IPS-15b (cell line): ENCODE results near the gene ELAVL1.

Source experiments
- H3K27me3 ChIP-seq: one replicate; pipeline ENCODE4 v1.6.1; 2013; ENCODE audit warnings: low read length; ENCODE audit not compliant: control insufficient read depth, insufficient read depth
- H3K36me3 ChIP-seq: one replicate; pipeline ENCODE4 v1.6.1; 2013; ENCODE audit warnings: low read length; ENCODE audit not compliant: control insufficient read depth, insufficient read depth
- H3K4me1 ChIP-seq: one replicate; pipeline ENCODE4 v1.6.1; 2013; ENCODE audit warnings: mild to moderate bottlenecking, low read length; ENCODE audit not compliant: control insufficient read depth, insufficient read depth
- H3K4me3 ChIP-seq: one replicate; pipeline ENCODE4 v1.5.1; 2013; ENCODE audit warnings: low read depth, low read length
- H3K9ac ChIP-seq: one replicate; pipeline ENCODE4 v1.6.1; 2013; ENCODE audit warnings: low read depth, mild to moderate bottlenecking, low read length
- H3K9me3 ChIP-seq: one replicate; pipeline ENCODE4 v1.6.1; 2013; ENCODE audit warnings: mild to moderate bottlenecking, low read length; ENCODE audit not compliant: control insufficient read depth, insufficient read depth

ELAVL1 gene

DNA sequence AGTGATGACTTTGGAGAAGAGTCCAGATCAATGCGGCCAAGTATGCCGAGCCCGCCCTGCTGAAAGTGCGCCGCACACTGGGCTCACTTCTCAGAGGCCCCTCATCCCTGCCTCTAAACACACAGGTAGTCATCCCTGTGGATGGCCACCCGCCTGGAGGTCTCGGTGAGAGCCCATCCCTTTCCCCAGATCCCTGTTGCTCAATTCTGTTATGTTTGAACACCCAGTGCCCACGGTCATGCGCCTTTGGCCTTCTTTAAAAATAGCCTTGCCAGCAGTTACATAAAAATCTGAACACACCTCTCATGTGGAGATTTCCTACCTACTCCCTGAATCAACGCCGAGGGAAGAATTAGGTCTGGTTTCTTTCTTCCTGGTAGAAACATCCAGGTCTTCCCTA lies 11.9 kb downstream of the ELAVL1 start:
- H3K27me3 ChIP-seq, result no peaks in the 10 kb centered on the region
- H3K9ac ChIP-seq, result no peak overlapping the region
- H3K4me3 ChIP-seq, result no peak overlapping the region
- no peaks in the 10 kb centered on the region for H3K9me3 ChIP-seq
- peaks cover 37% of the 10 kb centered on the region for H3K36me3 ChIP-seq
- no peaks in the 10 kb centered on the region for H3K4me1 ChIP-seq

DNA sequence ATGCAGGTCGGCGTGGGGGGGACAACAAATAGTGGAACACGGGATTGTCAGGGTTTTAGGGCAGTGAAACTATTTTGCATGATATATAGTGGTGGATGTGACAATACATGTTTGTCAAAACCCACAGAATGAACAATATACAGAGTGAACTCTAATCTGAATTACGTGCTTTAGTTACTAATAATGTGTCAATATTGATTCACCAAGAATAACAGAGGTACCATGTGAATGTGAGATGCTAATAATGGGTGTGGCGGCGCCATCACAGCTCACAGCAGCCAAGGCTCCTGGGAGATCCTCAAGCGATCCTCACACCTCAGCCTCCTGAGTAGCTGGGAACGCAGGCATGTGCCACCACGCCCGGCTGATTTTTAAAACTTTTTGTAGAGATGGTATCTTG lies 12.9 kb downstream of the ELAVL1 start:
- no peak overlapping the region for H3K9ac ChIP-seq
- H3K36me3 ChIP-seq, result peaks cover 43% of the 10 kb centered on the region
- no peaks in the 10 kb centered on the region for H3K9me3 ChIP-seq
- no peak overlapping the region for H3K4me3 ChIP-seq
- H3K4me1 ChIP-seq, result no peaks in the 10 kb centered on the region
- H3K27me3 ChIP-seq, result no peaks in the 10 kb centered on the region

DNA sequence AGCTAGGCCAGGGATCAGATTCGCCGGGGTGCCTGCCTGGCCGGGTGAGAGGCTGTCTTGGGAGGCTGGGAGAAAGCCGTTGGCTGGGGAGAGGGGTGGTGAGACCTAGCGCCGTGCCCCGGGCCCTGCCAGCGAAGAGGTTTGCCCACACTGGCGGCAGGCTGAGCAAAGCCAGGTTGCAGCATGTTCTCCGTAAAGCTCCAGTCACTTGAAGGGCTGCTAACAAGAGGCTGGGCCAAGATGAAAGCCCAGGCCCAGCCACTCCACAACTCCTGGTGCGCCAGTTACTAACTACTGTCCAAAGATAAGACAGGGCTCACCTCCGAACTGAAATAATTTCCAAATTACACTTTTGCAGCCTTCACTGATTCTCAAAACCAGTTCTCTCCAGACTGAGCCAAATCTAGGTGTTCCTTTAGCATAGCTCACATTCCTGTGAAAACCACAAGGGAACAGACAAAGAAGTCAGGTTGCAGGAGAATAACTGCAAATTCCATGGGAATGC lies 16.3 kb downstream of the ELAVL1 start:
- no peaks in the 10 kb centered on the region for H3K4me1 ChIP-seq
- H3K4me3 ChIP-seq, result no peak overlapping the region
- H3K9me3 ChIP-seq, result no peaks in the 10 kb centered on the region
- peaks cover 69% of the 10 kb centered on the region for H3K36me3 ChIP-seq
- no peak overlapping the region for H3K9ac ChIP-seq
- H3K27me3 ChIP-seq, result no peaks in the 10 kb centered on the region

DNA sequence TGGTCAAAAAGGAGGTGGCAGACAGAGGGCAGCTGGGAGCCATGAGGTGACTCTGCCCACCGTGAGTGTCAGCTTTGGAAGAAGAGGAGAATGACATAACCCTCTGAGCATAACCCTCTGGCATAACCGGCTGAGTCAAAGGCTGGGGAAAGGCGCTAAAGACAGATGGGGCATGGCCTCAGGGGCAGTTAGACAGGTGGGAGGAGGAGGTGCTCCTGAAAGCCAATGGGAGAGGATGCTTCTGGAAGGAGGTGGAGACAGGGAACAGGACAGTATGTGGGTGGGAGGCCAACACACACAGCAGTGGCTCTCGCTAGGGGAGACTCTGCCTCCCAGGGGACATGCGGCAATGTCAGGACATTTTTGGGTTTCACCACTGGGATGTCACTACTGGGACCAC lies 17.1 kb downstream of the ELAVL1 start:
- Histone ChIP-seq H3K27me3 (no peaks in the 10 kb centered on the region), H3K9ac (no peak overlapping the region), H3K4me1 (no peaks in the 10 kb centered on the region), H3K4me3 (no peak overlapping the region), H3K9me3 (no peaks in the 10 kb centered on the region), H3K36me3 (peaks cover 77% of the 10 kb centered on the region)

DNA sequence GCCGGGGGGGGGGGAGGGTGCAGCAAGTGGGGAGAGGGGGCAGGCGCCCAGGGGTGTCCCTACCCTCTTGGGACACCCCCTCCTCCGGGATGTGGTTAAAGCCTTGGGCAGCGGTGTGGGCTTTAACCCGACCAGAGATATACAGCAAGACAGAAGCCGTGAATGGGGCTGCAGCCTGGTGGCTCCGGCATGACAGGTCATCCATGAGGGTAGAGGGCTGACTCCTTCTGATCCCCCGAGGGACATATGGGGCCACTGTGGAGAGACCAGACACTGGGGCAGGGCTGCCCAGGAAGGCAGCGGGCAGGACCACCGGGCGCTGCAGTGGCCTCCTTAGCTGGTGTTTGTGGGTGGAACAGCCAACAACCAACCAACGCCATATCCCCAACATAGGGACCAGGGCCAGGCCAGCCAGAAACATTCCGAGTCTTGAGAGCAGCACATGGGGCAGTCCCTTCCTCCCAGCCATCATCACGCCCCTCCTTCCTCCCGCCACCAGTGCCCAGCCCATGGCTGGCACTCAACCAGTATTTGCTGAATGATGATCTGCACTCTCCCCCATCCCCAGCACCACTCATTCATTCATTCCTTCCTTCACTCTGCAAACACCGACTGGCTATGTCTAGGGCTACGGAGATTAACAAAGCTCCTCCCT lies 18.2 kb downstream of the ELAVL1 start:
- Histone ChIP-seq H3K9ac (no peak overlapping the region), H3K4me3 (no peak overlapping the region), H3K27me3 (no peaks in the 10 kb centered on the region), H3K36me3 (peaks cover 79% of the 10 kb centered on the region), H3K4me1 (no peaks in the 10 kb centered on the region), H3K9me3 (no peaks in the 10 kb centered on the region)

DNA sequence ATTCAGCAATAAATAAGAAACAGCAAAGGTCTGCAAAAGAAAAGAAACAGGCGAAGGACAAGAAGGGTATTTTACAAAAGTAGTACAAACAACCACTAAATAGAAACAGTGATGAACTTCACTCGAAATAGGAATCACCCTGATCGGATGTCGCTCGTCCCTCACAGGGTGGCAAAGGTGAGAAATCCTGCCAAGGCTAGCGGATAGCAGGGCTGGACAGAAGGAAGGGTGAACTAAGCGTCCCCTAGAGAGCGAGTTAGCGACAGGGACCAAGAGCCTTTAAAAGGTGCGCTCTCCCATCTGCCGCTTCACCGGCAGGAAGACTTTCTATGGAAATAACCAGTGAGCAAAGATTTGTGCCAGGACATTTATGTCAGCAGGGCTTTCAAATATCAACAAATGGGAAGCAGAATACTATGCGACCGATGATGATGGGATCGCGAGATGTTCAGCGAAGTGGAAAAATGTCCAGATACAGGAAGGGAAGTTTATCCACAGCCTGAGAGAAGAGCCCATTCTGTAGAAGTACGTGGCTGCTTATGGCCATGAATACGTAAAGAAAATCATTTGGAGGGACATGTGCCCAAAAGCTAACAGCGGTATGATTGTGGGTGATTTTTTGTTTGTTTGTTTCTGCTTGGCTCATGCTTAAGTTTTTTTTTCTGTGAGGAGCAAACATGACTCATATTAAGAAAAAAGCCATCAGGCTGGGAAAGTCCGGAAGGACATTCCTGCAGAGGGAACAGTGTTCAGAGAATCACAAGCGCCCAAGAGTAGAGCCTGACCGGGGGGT lies 18.9 kb downstream of the ELAVL1 start:
- Histone ChIP-seq H3K4me3 (no peak overlapping the region), H3K4me1 (no peaks in the 10 kb centered on the region), H3K36me3 (peaks cover 84% of the 10 kb centered on the region), H3K27me3 (no peaks in the 10 kb centered on the region), H3K9me3 (no peaks in the 10 kb centered on the region), H3K9ac (no peak overlapping the region)

DNA sequence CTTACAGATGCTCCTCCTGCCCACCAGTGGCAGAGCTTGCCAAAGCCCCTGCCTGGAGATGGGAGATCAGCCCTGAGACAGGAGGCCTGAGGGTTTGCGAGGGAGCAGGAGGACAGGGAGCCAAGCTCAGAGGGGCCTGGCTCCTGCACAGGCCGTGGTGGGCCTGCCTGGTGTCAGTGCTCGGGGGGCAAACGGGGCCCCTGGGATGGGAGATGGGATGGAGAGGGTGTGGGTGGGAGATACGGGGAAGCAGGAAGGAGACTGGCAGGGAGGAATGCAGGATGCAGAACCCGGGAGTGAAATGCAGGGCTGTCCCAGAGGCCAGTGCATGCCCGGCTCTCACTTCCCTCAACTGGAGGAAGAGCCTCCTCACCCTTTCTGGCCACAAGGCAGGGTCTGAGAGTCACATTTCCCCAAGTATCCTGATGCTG lies 19.9 kb downstream of the ELAVL1 start:
- Histone ChIP-seq H3K4me1 (no peaks in the 10 kb centered on the region), H3K27me3 (no peaks in the 10 kb centered on the region), H3K36me3 (peaks cover 80% of the 10 kb centered on the region), H3K4me3 (no peak overlapping the region), H3K9me3 (no peaks in the 10 kb centered on the region), H3K9ac (no peak overlapping the region)

DNA sequence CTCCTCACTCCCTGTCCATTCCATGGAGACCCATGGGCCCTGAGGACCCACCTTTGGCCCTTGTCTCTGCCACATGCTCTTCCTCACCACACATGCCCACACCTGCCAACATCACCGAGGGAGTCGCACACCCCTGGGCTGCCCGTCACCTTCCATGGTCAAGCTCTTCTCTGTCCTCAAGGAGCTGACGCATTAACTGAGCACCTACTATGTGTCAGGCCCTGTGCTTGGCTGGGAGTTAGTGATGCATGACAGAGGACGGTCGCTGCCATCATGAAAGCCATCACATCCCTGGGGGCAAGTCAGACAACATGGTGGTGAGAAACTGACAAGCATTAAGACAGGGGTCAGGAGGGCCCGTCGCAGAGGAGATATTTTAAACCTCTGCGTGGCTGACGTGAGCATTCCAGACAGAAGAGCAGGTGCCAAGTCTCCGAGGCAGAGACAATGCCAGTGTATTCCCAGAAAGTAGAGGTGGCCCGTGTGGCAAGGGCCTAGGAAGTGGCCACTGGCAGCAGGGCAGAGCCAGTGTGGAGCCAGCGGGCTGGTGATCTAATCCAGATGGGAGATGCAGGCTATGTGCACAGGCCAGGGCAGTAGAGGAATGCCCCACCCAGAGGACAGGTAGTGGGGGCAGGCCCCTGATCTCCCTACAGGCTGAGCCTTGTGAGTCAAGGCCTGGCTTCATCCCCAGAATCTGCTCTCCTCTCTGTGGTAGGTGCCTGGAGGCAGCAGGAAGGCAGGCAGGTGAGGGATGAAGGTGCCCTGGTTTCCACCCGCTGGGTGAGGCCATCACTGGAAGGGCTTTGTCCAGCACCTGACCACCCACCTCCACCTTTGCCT lies 21.2 kb downstream of the ELAVL1 start:
- Histone ChIP-seq H3K9me3 (no peaks in the 10 kb centered on the region), H3K4me3 (no peak overlapping the region), H3K9ac (no peak overlapping the region), H3K27me3 (no peaks in the 10 kb centered on the region), H3K4me1 (no peaks in the 10 kb centered on the region), H3K36me3 (peaks cover 82% of the 10 kb centered on the region)

DNA sequence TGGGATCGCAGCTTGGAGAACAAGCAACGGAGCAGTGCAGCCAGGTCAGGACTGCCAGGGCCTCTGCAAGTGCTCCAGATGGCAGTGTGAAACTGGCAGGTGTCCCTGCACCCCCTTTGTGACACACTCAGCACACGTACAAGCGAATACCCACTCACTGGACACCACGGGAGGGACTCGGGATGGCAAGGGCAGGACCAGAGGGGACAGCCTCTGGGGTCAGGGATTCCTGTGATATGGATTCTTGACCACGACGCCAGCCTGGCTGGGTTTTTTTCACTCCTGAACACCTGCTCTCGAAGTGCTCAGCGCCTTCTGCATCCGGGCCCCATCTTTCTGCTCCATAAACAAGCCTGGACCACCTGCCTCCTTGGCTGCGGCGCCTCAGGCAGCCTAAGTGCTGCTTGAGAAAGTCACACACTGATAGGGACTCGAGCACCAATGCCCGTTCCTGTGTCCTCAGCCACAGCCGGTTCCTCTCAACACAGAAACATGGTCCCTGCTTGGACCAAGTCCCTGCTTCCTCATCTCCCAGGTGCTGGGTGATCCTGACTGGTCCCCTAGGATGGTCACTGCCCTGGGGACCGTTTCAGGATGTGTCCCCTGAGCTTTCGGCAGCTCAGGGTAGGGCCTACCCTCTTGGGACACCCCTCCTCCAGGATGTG lies 22.0 kb downstream of the ELAVL1 start:
- peaks cover 82% of the 10 kb centered on the region for H3K36me3 ChIP-seq
- H3K9ac ChIP-seq, result peak overlapping the region; percentile 37
- no peaks in the 10 kb centered on the region for H3K4me1 ChIP-seq
- no peaks in the 10 kb centered on the region for H3K27me3 ChIP-seq
- no peak overlapping the region for H3K4me3 ChIP-seq
- H3K9me3 ChIP-seq, result no peaks in the 10 kb centered on the region

DNA sequence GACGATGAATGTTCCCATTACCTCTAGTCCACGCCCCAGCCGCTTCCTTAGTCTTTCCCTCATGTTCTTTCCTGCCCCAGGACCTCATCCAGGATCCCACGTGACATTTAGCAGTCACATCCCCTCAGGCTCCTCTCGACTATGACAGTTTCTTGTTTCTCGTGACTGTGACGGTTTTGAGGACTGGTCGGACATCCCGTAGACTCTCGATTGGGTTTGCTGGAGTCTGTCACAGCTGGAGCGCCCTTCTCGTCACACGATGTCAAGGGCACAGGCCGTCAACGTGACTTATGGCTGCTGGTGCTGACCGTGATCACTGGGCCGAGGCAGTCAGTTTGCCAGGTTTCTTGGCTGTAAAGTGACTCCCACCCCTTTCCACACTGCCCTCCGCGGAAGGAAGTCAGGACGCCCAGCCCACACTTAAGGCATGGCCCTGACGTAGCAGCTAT lies 22.8 kb downstream of the ELAVL1 start:
- Histone ChIP-seq H3K36me3 (peaks cover 82% of the 10 kb centered on the region), H3K9ac (no peak overlapping the region)

DNA sequence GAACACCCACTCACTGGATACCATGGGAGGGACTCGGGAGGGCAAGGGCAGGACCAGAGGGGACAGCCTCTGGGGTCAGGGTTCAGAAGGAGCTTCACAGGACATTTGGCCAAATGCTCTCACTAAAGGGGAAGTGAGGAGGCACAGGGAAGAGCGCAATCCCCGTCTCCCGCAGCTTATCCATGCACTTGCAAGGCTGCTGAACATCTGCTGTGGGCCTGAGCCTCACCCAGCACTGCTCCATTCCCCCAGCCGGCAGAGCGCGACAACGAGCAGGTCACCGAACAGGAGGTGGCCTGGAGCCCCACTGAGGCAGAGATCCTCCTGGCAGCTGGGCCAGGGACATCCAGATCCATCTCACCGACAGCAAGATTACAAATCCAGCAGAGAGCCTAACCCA lies 23.3 kb downstream of the ELAVL1 start:
- H3K36me3 ChIP-seq, result peaks cover 82% of the 10 kb centered on the region

More for the DNA sequence above, 22.8 kb downstream of the ELAVL1 start:
- Histone ChIP-seq H3K9me3 (no peaks in the 10 kb centered on the region), H3K4me3 (no peak overlapping the region), H3K27me3 (no peaks in the 10 kb centered on the region), H3K4me1 (no peaks in the 10 kb centered on the region)

More for the DNA sequence above, 23.3 kb downstream of the ELAVL1 start:
- Histone ChIP-seq H3K4me3 (no peak overlapping the region), H3K9me3 (no peaks in the 10 kb centered on the region), H3K9ac (no peak overlapping the region), H3K27me3 (no peaks in the 10 kb centered on the region), H3K4me1 (no peaks in the 10 kb centered on the region)
